HepG2 (cell line): ENCODE data around the gene BMF.

Experiments
- FOXP4 ChIP-seq: sonication (generic); formaldehyde crosslinking; IDR thresholded peaks from 2 replicates; pipeline ENCODE4 v1.4.0; 2020; ENCODE audit warnings: missing genetic modification reagents
- RBFOX2 ChIP-seq: fragments of 200-400 bp; formaldehyde crosslinking; IDR thresholded peaks from 2 replicates; pipeline ENCODE4 v1.6.1; 2017; ENCODE audit warnings: low read depth, mild to moderate bottlenecking, low read length
- RBM39 ChIP-seq: fragments of 200-400 bp; formaldehyde crosslinking; IDR thresholded peaks from one replicate; pipeline ENCODE4 v1.6.1; 2018; ENCODE audit warnings: antibody characterized with exemption, mild to moderate bottlenecking, low read depth, low read length; ENCODE audit not compliant: poor library complexity, severe bottlenecking

- no peak for TF ChIP-seq RBFOX2
- no peak for TF ChIP-seq RBM39
- TF ChIP-seq FOXP4 = no peak
Measured at GRCh38 chr15:40136470-40137302, 28.0 kb upstream of the BMF start.
